Esophagus muscularis mucosa (tissue), 3 donors: ENCODE measurements around the gene LY6G5C.

Experiments
- CTCF ChIP-seq, 3 experiments: fragments of 200-600 bp in 2 of 3; fragments of 450-650 bp in 1 of 3; sonication (generic) in 2 of 3; IDR thresholded peaks; one replicate each; pipeline ENCODE4 v1.5.1; 2017 to 2019; ENCODE audit warnings: antibody characterized with exemption in 3 of 3, mild to moderate bottlenecking in 2 of 3, moderate library complexity in 1 of 3
- POLR2A ChIP-seq: fragments of 450-650 bp; IDR thresholded peaks from one replicate; pipeline ENCODE4 v1.6.1; 2017; ENCODE audit warnings: antibody characterized with exemption, moderate library complexity, mild to moderate bottlenecking, low read depth

- TF ChIP-seq CTCF (IDR thresholded peaks at IDR 0.05): no peak
- TF ChIP-seq POLR2A: no peak
These were observed 6.5 kb upstream of the LY6G5C start for GRCh38 chr6:31687321-31687720.
